ENCODE results near the gene ELOVL5. TPM values are rescaled to one million over a fixed set of nuclear protein-coding genes. Genes with fewer than 3 reads are reported as not detected.

The ELOVL5 gene
- total RNA-seq, 4 donors from 2014 or later: 74.8 to 110 (median 90.6) TPM

- peak overlapping the region in 1 of 3 donors; percentile 33 for H3K27ac ChIP-seq
- intact Hi-C loops (cut with DNase I): no loop called here
- H3K36me3 ChIP-seq: no peaks in the 10 kb centered on the region
- 55 to 63% methylated on average over 9 of the region's 9 CpGs for WGBS, 2 donors
- H3K4me3 ChIP-seq (replicated peaks in 1 of 3): no peak overlapping the region
- H3K9me3 ChIP-seq: no peaks in the 10 kb centered on the region
- H3K4me1 ChIP-seq: peaks cover 4 to 12% of the 10 kb centered on the region in 2 donors
- TF ChIP-seq CTCF (IDR thresholded peaks at IDR 0.05) (no peak), POLR2A (IDR thresholded peaks at IDR 0.05) (no peak)
- H3K27me3 ChIP-seq: no peaks in the 10 kb centered on the region
- DNase-seq: peak in 1 of 2 donors; percentile 14
Observed at GRCh38 chr6:53287336-53288225, 61.2 kb downstream of the ELOVL5 start.

DNA sequence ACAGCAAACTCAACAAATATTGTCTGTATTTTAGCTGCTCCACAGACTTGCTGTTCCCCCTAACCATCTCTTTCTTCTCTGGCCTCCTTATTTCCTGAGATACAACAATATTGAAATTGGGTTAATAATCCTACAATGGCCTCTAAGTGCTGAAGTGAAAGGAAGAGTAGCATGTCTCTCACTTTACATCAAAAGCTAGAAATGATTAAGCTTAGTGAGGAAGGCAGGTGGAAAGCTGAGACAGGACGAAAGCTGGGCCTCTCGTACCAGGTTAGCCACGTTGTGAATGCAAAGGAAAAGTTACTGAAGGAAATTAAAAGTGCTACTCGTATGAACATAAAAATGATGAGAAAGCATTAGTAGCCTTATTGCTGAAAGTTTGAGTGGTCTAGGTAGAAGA is 63.8 kb downstream of the ELOVL5 start:
- H3K36me3 ChIP-seq: no peaks in the 10 kb centered on the region
- H3K9me3 ChIP-seq: no peaks in the 10 kb centered on the region
- no peaks in the 10 kb centered on the region for H3K27me3 ChIP-seq
- TF ChIP-seq CTCF (IDR thresholded peaks at IDR 0.05): no peak
- no peak for TF ChIP-seq POLR2A (IDR thresholded peaks at IDR 0.05)
- WGBS, 2 donors: 90 to 93% methylated on average over 4 of the region's 4 CpGs
- H3K27ac ChIP-seq: no peak overlapping the region
- no peak for DNase-seq
- H3K4me3 ChIP-seq (replicated peaks in 1 of 3): no peak overlapping the region
- intact Hi-C loops (cut with DNase I): no loop called here
- peaks cover 20 to 32% of the 10 kb centered on the region in 2 donors for H3K4me1 ChIP-seq

DNA sequence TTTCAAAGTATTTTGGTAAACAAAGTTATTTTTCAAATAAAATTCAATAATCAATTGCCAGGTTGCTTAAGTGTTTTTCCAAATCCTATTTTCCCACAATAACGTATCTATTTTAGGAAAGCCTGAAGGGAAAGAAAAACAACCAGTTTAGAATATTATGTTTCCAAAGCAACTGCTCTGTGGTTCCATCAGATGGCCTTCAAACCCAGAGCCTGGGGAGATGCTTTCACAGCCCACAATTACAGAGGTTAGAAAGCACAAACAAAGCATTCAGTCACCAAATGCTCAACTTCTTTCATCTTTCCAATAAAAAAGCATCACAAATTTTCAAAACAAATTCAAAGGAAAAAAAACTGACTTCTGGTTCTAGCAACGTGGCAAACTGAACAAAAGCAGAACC is 66.0 kb downstream of the ELOVL5 start:
- H3K9me3 ChIP-seq: no peaks in the 10 kb centered on the region
- no peak for TF ChIP-seq CTCF (IDR thresholded peaks at IDR 0.05)
- TF ChIP-seq POLR2A (IDR thresholded peaks at IDR 0.05): no peak
- intact Hi-C loops (cut with DNase I): no loop called here
- H3K36me3 ChIP-seq: no peaks in the 10 kb centered on the region
- WGBS, 2 donors: 38% methylated on average over 2 of the region's 2 CpGs
- no peaks in the 10 kb centered on the region for H3K27me3 ChIP-seq
- DNase-seq: no peak
- peak overlapping the region; percentile 67 to 93 (median 87) for H3K27ac ChIP-seq
- peaks cover 20 to 32% of the 10 kb centered on the region in 2 donors for H3K4me1 ChIP-seq
- no peak overlapping the region for H3K4me3 ChIP-seq (replicated peaks in 1 of 3)

- Histone ChIP-seq H3K27ac (peak overlapping the region; percentile 67 to 93 (median 87)), H3K4me3 (replicated peaks in 1 of 3) (no peak overlapping the region), H3K36me3 (no peaks in the 10 kb centered on the region), H3K27me3 (no peaks in the 10 kb centered on the region), H3K9me3 (no peaks in the 10 kb centered on the region), H3K4me1 (peaks cover 20 to 32% of the 10 kb centered on the region in 2 donors)
- intact Hi-C loops (cut with DNase I): no loop called here
- DNase-seq: peak in 1 of 2 donors; percentile 7
- WGBS, 2 donors: 45 to 56% methylated on average over 2 of the region's 2 CpGs
- TF ChIP-seq POLR2A (IDR thresholded peaks at IDR 0.05) (no peak), CTCF (IDR thresholded peaks at IDR 0.05) (no peak)
Observed at GRCh38 chr6:53282234-53282633, 66.5 kb downstream of the ELOVL5 start.

All from thyroid gland (tissue), 4 donors.